Thyroid gland (tissue), 4 donors: ENCODE results near the gene GLI3.

Experiments
- POLR2A ChIP-seq, 2 donors: fragments of 450-650 bp; IDR thresholded peaks; one replicate each; pipeline ENCODE4 v1.6.1; 2017; ENCODE audit warnings: antibody characterized with exemption in 2 of 2, mild to moderate bottlenecking in 2 of 2, moderate library complexity in 1 of 2
- TF ChIP-seq, protein P1 (sequence below), 6 experiments: fragments of 200-600 bp in 3 of 6; fragments of 450-650 bp in 3 of 6; sonication (generic) in 3 of 6; IDR thresholded peaks; one replicate each; pipeline ENCODE4 v1.5.1; 2016 to 2019; ENCODE audit warnings: antibody characterized with exemption in 6 of 6, mild to moderate bottlenecking in 2 of 6, inconsistent platforms in 1 of 6, moderate library complexity in 1 of 6

DNA sequence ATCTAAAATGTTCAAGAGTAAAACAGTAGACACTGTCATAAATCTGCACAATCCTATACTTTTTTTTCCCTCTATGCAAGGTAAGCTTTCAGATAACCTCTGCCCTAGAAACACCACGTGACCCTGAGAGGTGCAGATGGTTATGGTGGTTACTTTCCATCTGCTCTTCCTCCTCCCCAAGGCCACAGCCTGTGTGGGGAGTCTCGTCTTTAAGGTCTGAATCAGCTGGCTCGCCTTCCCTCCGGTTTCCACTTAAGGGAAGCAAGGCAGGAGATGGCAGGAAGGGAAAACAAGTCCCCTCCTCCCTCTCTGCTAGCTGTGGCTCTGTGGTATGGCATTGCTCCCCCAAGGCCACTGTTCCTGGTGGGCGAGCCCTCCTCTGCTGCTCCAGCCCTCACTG lies 181.8 kb downstream of the GLI3 start:
- TF ChIP-seq, protein P1, sequence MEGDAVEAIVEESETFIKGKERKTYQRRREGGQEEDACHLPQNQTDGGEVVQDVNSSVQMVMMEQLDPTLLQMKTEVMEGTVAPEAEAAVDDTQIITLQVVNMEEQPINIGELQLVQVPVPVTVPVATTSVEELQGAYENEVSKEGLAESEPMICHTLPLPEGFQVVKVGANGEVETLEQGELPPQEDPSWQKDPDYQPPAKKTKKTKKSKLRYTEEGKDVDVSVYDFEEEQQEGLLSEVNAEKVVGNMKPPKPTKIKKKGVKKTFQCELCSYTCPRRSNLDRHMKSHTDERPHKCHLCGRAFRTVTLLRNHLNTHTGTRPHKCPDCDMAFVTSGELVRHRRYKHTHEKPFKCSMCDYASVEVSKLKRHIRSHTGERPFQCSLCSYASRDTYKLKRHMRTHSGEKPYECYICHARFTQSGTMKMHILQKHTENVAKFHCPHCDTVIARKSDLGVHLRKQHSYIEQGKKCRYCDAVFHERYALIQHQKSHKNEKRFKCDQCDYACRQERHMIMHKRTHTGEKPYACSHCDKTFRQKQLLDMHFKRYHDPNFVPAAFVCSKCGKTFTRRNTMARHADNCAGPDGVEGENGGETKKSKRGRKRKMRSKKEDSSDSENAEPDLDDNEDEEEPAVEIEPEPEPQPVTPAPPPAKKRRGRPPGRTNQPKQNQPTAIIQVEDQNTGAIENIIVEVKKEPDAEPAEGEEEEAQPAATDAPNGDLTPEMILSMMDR (IDR thresholded peaks at IDR 0.05): no peak
- no peak for TF ChIP-seq POLR2A (IDR thresholded peaks at IDR 0.05)
